ENCODE data around the gene EEF1AKMT3.

EEF1AKMT3 gene

DNA sequence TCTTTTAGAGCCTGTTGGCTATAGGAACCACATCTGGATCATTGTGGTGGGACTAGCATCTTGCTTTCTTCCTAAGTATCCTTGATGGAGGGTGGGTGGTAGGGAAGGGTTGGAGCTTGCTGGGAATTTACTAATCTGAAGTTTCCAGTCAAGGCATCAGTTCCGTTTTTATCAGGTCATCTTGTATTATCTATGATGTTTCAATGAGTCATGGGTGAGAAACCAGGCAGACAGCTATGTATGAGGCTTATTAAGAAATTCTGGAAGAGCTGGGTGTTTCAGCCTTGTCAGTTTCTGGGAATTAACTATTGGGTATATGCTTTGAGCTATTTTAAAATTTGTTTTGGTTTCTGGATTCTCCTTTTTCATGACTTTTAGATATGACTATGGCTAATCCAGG, 21.5 kb downstream of the EEF1AKMT3 start:
- H3K27ac ChIP-seq (ENCODE audit: low read length): no peak overlapping the region
- H3K9me3 ChIP-seq (replicated peaks; ENCODE audit: insufficient read depth, low read length): no peaks in the 10 kb centered on the region
- no peak overlapping the region for H3K4me2 ChIP-seq (ENCODE audit: low read depth, low read length)
- no peak for DNase-seq
- H3K79me2 ChIP-seq (ENCODE audit: low read length): peaks cover 9% of the 10 kb centered on the region
- H3K4me3 ChIP-seq (ENCODE audit: low read length): no peak overlapping the region
- no peaks in the 10 kb centered on the region for H3K4me1 ChIP-seq (ENCODE audit: low read length)
- no peaks in the 10 kb centered on the region for H3F3A ChIP-seq (ENCODE audit: insufficient read depth, low read length)
- H4K20me1 ChIP-seq (ENCODE audit: insufficient read depth, low read length): no peaks in the 10 kb centered on the region
- 0 out of 2 replicates have a peak, but pooled peaks cover 11% of the 10 kb centered on the region for H3K36me3 ChIP-seq (replicated peaks; ENCODE audit: insufficient read depth, low read length)
- TF ChIP-seq, protein P1, sequence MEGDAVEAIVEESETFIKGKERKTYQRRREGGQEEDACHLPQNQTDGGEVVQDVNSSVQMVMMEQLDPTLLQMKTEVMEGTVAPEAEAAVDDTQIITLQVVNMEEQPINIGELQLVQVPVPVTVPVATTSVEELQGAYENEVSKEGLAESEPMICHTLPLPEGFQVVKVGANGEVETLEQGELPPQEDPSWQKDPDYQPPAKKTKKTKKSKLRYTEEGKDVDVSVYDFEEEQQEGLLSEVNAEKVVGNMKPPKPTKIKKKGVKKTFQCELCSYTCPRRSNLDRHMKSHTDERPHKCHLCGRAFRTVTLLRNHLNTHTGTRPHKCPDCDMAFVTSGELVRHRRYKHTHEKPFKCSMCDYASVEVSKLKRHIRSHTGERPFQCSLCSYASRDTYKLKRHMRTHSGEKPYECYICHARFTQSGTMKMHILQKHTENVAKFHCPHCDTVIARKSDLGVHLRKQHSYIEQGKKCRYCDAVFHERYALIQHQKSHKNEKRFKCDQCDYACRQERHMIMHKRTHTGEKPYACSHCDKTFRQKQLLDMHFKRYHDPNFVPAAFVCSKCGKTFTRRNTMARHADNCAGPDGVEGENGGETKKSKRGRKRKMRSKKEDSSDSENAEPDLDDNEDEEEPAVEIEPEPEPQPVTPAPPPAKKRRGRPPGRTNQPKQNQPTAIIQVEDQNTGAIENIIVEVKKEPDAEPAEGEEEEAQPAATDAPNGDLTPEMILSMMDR (IDR thresholded peaks at IDR 0.05; ENCODE audit: low read length): no peak
- TF ChIP-seq EZH2 (optimal IDR thresholded peaks at IDR 0.05; ENCODE audit: low read depth, low read length): no peak
- no peak for TF ChIP-seq EZH2phosphoT487 (IDR thresholded peaks at IDR 0.05; ENCODE audit: low read length)
- H3K27me3 ChIP-seq (replicated peaks; ENCODE audit: insufficient read depth, low read length): no peaks in the 10 kb centered on the region
- H2AFZ ChIP-seq (ENCODE audit: low read length): no peak overlapping the region
- no peaks in the 10 kb centered on the region for H3K9me2 ChIP-seq (replicated peaks; ENCODE audit: insufficient read depth, low read length)
- no peak overlapping the region for H3K9ac ChIP-seq (ENCODE audit: low read length)

GRCh38 chr12:57795354-57795753, 22.9 kb downstream of the EEF1AKMT3 start:
- 0 out of 2 replicates have a peak, but pooled peaks cover 14% of the 10 kb centered on the region for H3K36me3 ChIP-seq (replicated peaks; ENCODE audit: insufficient read depth, low read length)
- no peaks in the 10 kb centered on the region for H3K4me1 ChIP-seq (ENCODE audit: low read length)
- H3F3A ChIP-seq (ENCODE audit: insufficient read depth, low read length): no peaks in the 10 kb centered on the region
- no peaks in the 10 kb centered on the region for H3K9me2 ChIP-seq (replicated peaks; ENCODE audit: insufficient read depth, low read length)
- H3K27me3 ChIP-seq (replicated peaks; ENCODE audit: insufficient read depth, low read length): no peaks in the 10 kb centered on the region
- H3K9ac ChIP-seq (ENCODE audit: low read length): no peak overlapping the region
- TF ChIP-seq, protein P1 (IDR thresholded peaks at IDR 0.05; ENCODE audit: low read length): no peak
- no peak for TF ChIP-seq EZH2 (optimal IDR thresholded peaks at IDR 0.05; ENCODE audit: low read depth, low read length)
- TF ChIP-seq EZH2phosphoT487 (IDR thresholded peaks at IDR 0.05; ENCODE audit: low read length): no peak
- H4K20me1 ChIP-seq (ENCODE audit: insufficient read depth, low read length): no peaks in the 10 kb centered on the region
- no peak overlapping the region for H3K4me3 ChIP-seq (ENCODE audit: low read length)
- H3K27ac ChIP-seq (ENCODE audit: low read length): no peak overlapping the region
- no peaks in the 10 kb centered on the region for H3K9me3 ChIP-seq (replicated peaks; ENCODE audit: insufficient read depth, low read length)
- H3K4me2 ChIP-seq (ENCODE audit: low read depth, low read length): no peak overlapping the region
- no peak overlapping the region for H2AFZ ChIP-seq (ENCODE audit: low read length)
- peaks cover 9% of the 10 kb centered on the region for H3K79me2 ChIP-seq (ENCODE audit: low read length)
- no peak for DNase-seq

GRCh38 chr12:57796996-57797395, 24.6 kb downstream of the EEF1AKMT3 start:
- no peaks in the 10 kb centered on the region for H3K9me3 ChIP-seq (replicated peaks; ENCODE audit: insufficient read depth, low read length)
- no peak overlapping the region for H2AFZ ChIP-seq (ENCODE audit: low read length)
- H3K79me2 ChIP-seq (ENCODE audit: low read length): peaks cover 9% of the 10 kb centered on the region
- no peak for DNase-seq
- H3K36me3 ChIP-seq (replicated peaks; ENCODE audit: insufficient read depth, low read length): 0 out of 2 replicates have a peak, but pooled peaks cover 14% of the 10 kb centered on the region
- H4K20me1 ChIP-seq (ENCODE audit: insufficient read depth, low read length): no peaks in the 10 kb centered on the region
- no peak overlapping the region for H3K4me2 ChIP-seq (ENCODE audit: low read depth, low read length)
- H3K27ac ChIP-seq (ENCODE audit: low read length): no peak overlapping the region
- no peaks in the 10 kb centered on the region for H3K27me3 ChIP-seq (replicated peaks; ENCODE audit: insufficient read depth, low read length)
- TF ChIP-seq EZH2phosphoT487 (IDR thresholded peaks at IDR 0.05; ENCODE audit: low read length): no peak
- TF ChIP-seq, protein P1 (IDR thresholded peaks at IDR 0.05; ENCODE audit: low read length): no peak
- no peak for TF ChIP-seq EZH2 (optimal IDR thresholded peaks at IDR 0.05; ENCODE audit: low read depth, low read length)
- H3K4me3 ChIP-seq (ENCODE audit: low read length): no peak overlapping the region
- H3F3A ChIP-seq (ENCODE audit: insufficient read depth, low read length): no peaks in the 10 kb centered on the region
- no peaks in the 10 kb centered on the region for H3K9me2 ChIP-seq (replicated peaks; ENCODE audit: insufficient read depth, low read length)
- no peak overlapping the region for H3K9ac ChIP-seq (ENCODE audit: low read length)
- H3K4me1 ChIP-seq (ENCODE audit: low read length): no peaks in the 10 kb centered on the region

Data from MM.1S (cell line).